ENCODE results near the gene TCEAL8. TPM values are rescaled to one million over a fixed set of nuclear protein-coding genes. Genes with fewer than 3 reads are reported as not detected.
"Not testable (repeated sequence)": the region's sequence is repeated elsewhere in the genome, so short reads cannot be mapped to it uniquely, and the experiment has no call there.

TCEAL8 gene
- total RNA-seq (2014; rRNA removed; shearing (Covaris generic)), result 174 and 191 TPM in 2 replicates
- polyA plus RNA-seq (2015; cell fraction: cytosol; rRNA removed), result 88.7 and 98.7 TPM in 2 replicates
- 29.8 and 30.9 TPM in 2 replicates for polyA plus RNA-seq (2015; cell fraction: nucleus; rRNA removed)

DNA sequence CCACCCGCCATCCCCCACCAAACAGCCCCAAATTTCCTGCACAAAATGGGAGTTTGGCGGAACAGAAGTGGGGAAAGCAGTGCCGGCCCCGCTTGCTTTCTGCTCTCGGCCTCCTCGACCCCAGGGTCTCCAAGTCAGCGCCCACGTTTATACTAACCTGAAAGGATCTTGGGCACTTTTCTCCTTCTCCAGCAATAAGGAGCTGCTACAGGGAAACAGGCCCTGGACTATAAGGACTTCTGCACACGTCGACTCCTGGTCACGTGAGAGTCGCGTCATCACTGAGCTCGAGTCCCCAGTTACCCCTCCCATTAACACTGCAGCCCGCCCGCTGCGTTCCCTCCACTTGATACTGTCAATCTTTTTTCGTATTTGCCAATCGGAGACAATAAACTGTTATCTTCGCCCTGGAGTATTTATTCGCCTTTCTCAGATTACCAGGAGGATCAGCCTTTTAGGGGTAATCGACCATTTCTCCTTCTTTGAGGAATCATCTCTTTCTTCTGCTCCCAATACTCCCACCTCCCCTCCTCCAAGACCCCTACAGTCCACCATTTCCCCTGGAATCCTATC is at the start of gene TCEAL8:
Gene TCEAL8, minus strand, starts transcription at position 235 of the 573 bp plus-strand sequence. CDS start 1,176 bp downstream, outside the sequence.
- DNase-seq (ENCODE audit: low read depth, low spot score), result peak; percentile 85
- in situ Hi-C loops (cut with HindIII; ENCODE audit: low pct_unique_long_range_greater_than_20kb, low sequenced_read_pairs), result no loop called here

DNA sequence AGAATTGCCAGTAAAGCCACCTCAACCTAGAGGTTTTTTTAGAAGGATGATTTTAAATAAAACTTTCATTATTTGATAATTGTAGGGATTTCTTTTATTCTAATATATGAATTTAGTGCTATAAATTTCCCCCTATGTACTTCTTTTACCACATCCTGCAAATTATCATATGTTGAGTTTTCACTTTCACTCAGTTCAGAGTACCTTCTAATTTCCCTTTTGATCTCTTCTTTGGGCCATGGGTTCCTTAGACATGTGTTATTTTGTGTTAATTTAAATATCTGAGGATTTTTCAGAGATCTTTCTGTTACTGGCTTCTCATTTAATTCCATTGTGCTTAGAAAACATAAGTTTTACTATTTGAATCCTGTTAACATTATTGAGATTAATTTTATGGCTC is 49.8 kb upstream of the TCEAL8 start:
- in situ Hi-C loops (cut with HindIII; ENCODE audit: low pct_unique_long_range_greater_than_20kb, low sequenced_read_pairs), result no loop called here
- no peak for DNase-seq (ENCODE audit: low read depth, low spot score)

- no peak for DNase-seq (ENCODE audit: low read depth, low spot score)
- in situ Hi-C loops (cut with HindIII; ENCODE audit: low pct_unique_long_range_greater_than_20kb, low sequenced_read_pairs), result no loop called here
Measured at GRCh38 chrX:103293118-103293517, 38.2 kb upstream of the TCEAL8 start.

DNA sequence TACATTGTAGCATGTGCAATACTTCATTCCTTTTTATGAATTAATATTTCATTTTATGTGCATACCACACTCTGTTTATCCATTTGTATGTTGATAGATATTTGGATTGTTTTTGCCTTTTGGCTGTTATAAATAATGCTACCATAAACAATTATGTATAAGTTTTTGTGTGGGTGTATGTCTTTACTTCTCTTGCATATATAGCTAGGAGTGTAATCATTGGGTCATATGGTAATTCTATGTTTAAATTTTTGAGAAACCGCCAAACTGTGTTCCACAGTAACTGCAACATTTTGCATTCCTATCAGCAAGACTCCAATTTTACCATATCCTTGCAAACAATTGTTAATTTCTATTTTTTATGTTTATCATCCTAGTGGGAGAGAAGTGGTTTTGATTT is 24.7 kb upstream of the TCEAL8 start:
- in situ Hi-C loops (cut with HindIII; ENCODE audit: low pct_unique_long_range_greater_than_20kb, low sequenced_read_pairs), result no loop called here
- DNase-seq (ENCODE audit: low read depth, low spot score), result no peak

DNA sequence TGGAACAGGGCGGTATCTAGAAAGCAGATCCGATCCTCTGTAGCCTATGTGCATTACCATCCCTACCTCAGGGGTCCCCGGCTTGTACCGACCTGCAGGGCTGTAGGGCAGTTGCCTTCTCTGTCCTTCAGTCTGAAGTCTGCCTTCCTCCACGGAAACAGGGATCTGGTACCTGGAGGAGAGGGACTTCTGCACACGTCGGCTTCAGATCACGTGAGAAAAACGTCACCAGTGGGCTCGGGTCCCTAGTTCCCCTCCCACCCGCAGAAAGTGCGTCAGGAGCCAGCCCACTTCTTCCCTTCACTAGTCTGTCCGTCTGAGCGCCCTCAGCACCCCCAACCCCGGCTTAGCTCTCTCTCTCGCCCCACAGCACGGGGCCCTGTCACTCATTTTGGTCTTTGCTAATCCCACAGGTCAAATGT is 21.6 kb upstream of the TCEAL8 start, which contains the start of gene TCEAL5:
Gene TCEAL5, minus strand, starts transcription at position 170 of the 422 bp plus-strand sequence. CDS start 2,187 bp downstream, outside the sequence.
- no peak for DNase-seq (ENCODE audit: low read depth, low spot score)
- in situ Hi-C loops (cut with HindIII; ENCODE audit: low pct_unique_long_range_greater_than_20kb, low sequenced_read_pairs), result no loop called here

DNA sequence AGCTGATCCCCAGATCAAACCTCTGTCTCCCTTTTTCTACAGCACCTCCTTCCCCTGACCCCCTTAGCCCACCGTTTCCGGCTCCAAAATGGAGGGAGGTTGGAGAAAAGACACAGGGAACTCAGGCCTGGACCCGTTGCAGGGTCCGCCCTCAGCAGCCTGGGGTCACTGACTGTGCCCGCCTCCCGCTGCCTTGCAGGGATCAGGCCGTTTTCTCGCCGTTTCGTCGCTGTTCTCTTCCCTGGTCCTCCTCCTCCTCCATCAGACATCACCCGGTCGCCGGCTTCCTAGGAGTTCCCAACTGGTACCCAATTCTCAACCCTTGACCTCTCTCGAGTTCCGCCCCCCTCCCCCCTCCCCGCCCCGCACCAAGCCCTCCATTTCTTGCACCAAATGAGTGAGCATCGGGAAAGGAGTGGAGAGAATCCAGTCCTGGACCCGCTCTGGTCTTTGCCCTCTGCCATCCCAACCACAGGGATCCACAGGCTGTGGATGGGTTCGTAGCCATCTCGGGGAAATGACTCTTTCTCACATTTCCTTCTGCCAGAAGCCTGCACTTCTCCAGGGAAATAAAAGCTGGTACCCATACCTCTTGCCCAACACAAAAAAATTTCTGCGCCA is 21.1 kb upstream of the TCEAL8 start:
- DNase-seq (ENCODE audit: low read depth, low spot score), result no peak
- in situ Hi-C loops (cut with HindIII; ENCODE audit: low pct_unique_long_range_greater_than_20kb, low sequenced_read_pairs), result no loop called here

- no peak for DNase-seq (ENCODE audit: low read depth, low spot score)
- in situ Hi-C loops (cut with HindIII; ENCODE audit: low pct_unique_long_range_greater_than_20kb, low sequenced_read_pairs), result no loop called here
Measured at GRCh38 chrX:103274284-103274683, 19.3 kb upstream of the TCEAL8 start.

GRCh38 chrX:103258275-103258674 is 3.3 kb upstream of the TCEAL8 start:
- in situ Hi-C loops (cut with HindIII; ENCODE audit: low pct_unique_long_range_greater_than_20kb, low sequenced_read_pairs), result no loop called here
- DNase-seq (ENCODE audit: low read depth, low spot score), result no peak

DNA sequence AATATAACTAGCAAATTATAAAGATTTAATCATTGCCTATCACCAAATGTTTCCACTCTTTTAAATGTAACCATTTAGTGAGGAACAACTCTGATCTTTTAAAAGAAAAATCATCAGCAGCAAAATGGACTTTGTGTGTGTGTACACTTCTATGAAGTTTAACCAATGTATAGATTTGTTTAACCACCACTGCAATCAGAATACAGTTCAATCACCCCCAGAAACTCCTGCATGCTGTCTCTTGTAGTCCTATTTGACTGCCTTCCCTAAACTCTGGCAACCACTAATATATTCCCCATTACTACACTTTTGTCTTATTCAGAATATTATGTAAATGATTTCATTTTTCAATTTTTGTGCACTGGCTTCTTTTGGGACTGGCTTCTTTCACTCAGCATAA is 1.7 kb upstream of the TCEAL8 start:
- in situ Hi-C loops (cut with HindIII; ENCODE audit: low pct_unique_long_range_greater_than_20kb, low sequenced_read_pairs), result no loop called here
- no peak for DNase-seq (ENCODE audit: low read depth, low spot score)

DNA sequence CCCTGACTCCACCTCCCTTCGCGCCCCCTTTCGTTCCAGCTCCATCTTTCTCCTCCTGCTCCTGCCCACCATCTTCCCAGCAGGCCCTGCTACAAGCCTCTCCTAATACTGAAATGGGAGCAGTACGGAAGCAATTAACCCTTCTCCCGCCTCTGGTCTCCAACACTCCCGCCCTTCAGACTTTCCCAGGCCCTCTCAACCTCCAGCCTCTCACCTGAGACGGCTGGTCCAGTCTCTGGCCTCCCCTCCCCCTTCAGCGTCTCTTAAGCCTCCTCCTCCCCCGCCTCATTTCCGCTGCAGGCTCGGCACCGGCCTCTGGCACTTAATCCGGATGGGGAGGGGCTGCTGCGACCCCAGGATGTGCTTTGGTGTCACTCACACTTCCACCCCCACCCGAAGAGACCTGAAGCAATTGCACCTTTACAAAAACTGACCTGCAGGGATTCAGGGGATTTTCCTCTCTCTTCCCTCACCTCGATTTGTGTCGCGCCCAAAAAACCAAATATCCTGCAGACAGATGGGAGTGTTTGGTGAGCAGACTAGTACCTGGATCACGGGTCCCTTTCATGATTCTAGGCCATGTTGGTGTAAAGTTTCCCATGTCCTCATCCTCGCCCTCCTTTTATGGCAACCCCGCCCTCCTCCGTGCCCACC is 657 bp downstream of the TCEAL8 start:
- in situ Hi-C loops (cut with HindIII; ENCODE audit: low pct_unique_long_range_greater_than_20kb, low sequenced_read_pairs), result no loop called here
- DNase-seq (ENCODE audit: low read depth, low spot score), result peak; percentile 54

DNA sequence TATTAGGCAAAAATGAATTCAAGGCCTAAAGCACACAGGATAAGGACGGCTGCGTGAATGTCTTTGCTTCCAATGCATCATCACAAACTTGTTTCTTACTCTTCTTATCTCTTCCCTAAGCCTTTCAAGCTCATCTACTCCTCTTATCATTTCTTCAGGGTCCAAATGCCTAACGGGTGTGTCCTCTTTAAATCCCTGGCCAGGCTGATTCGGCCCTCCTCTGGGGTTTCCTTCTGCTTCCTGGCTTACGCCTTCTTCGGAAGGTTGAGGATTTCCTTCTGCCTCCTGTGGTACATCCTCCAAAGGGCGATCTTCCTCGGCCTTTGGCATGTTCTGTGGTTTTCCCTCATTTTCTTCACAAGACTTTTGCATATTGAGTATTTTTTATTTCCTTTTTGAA is 1.3 kb downstream of the TCEAL8 start:
- in situ Hi-C loops (cut with HindIII; ENCODE audit: low pct_unique_long_range_greater_than_20kb, low sequenced_read_pairs), result no loop called here
- DNase-seq (ENCODE audit: low read depth, low spot score), result peak; percentile 23

DNA sequence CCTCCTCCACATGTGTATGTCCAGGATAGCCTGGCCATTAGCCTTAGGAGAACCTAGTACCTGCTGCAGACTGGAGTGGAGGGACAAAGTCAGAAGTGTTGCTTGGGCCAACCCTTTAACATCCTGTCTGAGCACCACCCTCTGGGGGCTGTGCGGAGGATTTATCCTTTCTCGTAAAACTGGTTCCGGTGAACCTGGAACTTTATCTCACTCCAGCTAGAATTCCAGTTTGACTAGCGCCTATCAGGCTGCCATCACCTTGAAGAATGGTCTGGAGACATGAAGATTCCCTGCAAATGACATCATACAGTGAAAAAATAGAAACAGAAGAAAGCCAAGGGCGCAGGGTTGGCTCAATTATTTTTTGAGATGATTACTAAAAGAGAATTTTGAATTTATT is 4.0 kb downstream of the TCEAL8 start:
- DNase-seq (ENCODE audit: low read depth, low spot score), result no peak
- in situ Hi-C loops (cut with HindIII; ENCODE audit: low pct_unique_long_range_greater_than_20kb, low sequenced_read_pairs), result no loop called here

DNA sequence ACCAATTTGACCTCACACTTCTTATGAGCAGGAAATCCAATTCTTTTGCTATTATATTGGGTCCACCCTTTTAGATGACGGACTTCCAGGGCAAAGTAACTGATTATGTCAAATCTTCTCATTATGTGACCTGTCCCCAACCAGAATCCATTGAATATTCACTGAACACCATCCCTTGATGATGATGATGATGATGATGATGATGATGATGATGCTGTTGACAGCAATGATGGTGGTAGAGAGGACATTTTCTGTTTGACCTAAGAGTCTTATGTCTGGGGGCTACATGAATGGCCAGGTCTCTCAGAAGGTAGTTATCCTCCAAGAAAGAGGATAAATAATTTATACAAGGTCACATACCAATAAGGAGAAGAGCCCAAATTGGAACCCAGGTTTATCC is 5.2 kb downstream of the TCEAL8 start:
- DNase-seq (ENCODE audit: low read depth, low spot score), result no peak
- in situ Hi-C loops (cut with HindIII; ENCODE audit: low pct_unique_long_range_greater_than_20kb, low sequenced_read_pairs), result no loop called here

DNA sequence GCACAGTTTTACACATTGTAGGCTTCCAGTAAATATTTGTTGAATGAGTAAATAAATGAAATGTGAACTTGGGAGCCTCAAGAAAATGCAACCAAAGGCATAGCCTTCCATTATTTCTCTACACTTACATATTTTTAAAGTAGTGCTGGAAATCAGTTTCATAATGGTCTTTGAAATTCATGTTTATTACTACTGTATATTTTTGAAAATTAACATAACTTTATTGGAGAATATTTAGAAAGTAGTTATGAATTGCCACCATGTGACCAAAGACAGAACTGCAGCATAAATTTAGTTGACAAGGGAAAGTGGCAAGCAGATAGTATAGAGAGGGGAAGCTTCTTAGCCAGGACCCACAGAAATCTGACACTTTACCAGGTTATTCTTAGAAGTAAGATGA is 6.4 kb downstream of the TCEAL8 start:
- in situ Hi-C loops (cut with HindIII; ENCODE audit: low pct_unique_long_range_greater_than_20kb, low sequenced_read_pairs), result no loop called here
- DNase-seq (ENCODE audit: low read depth, low spot score), result peak; percentile 48

DNA sequence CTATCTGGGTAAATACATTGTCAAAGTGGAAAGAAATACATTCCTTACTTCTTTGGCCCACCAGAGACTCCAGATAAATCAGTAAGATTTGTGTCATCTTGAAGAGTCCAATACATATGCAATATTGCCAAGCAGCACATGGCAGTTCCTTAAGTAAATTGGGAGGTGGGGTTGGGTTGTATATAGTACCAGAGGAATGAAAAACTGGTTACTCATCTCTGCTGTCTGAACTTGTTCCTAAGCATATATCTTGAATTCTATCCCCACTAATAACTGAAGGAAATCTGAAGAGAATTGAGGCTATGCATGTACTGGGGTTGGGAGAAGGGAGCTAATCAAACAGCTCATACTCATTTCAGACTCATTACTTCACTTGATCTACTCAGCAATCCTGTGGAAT is 14.8 kb downstream of the TCEAL8 start:
- no peak for DNase-seq (ENCODE audit: low read depth, low spot score)
- in situ Hi-C loops (cut with HindIII; ENCODE audit: low pct_unique_long_range_greater_than_20kb, low sequenced_read_pairs), result no loop called here

GRCh38 chrX:103236296-103236695 is 18.7 kb downstream of the TCEAL8 start:
- in situ Hi-C loops (cut with HindIII; ENCODE audit: low pct_unique_long_range_greater_than_20kb, low sequenced_read_pairs), result no loop called here
- no peak for DNase-seq (ENCODE audit: low read depth, low spot score)

DNA sequence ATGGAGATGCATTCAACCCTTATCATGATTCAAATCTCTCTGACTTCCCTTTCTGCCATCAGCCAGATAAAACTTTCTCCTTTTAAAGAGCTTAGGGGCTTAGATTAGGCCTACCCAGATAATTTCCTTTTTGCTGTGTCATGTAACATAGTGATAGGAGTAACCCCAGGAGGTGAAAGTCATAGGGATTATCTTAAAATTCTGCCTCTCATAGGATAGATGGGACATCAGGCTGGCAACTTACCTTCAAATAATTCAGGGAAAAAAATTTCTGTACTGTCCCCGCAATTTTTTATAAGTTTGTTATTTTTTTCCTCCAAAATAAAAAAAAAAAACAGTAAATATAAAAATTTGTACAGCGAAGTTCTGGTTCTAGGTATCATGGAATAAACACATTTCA is 19.3 kb downstream of the TCEAL8 start:
- in situ Hi-C loops (cut with HindIII; ENCODE audit: low pct_unique_long_range_greater_than_20kb, low sequenced_read_pairs); DNase-seq (ENCODE audit: low read depth, low spot score): not testable (repeated sequence)

- in situ Hi-C loops (cut with HindIII; ENCODE audit: low pct_unique_long_range_greater_than_20kb, low sequenced_read_pairs), result no loop called here
- no peak for DNase-seq (ENCODE audit: low read depth, low spot score)
Measured at GRCh38 chrX:103234869-103235268, 20.1 kb downstream of the TCEAL8 start.

GRCh38 chrX:103233263-103233662 is 21.7 kb downstream of the TCEAL8 start:
- in situ Hi-C loops (cut with HindIII; ENCODE audit: low pct_unique_long_range_greater_than_20kb, low sequenced_read_pairs), result no loop called here
- no peak for DNase-seq (ENCODE audit: low read depth, low spot score)
